Endothelial cell (in vitro differentiated cells): Measurements from ENCODE around the gene CMIP. TPM values are rescaled to one million over a fixed set of nuclear protein-coding genes. Genes with fewer than 3 reads are reported as not detected.

Experiments
- DNase-seq: peaks from one replicate; pipeline ENCODE4 v3.0.0; 2021; ENCODE audit warnings: low spot score
- H3K27ac Mint-ChIP-seq: one replicate; pipeline ENCODE4 v1.8.0; 2021; ENCODE audit warnings: mixed read lengths, inconsistent platforms; ENCODE audit not compliant: unreplicated experiment
- H3K27me3 Mint-ChIP-seq: one replicate; pipeline ENCODE4 v1.8.0; 2021; ENCODE audit warnings: mild to moderate bottlenecking, moderate library complexity, mixed read lengths, inconsistent platforms; ENCODE audit not compliant: unreplicated experiment
- H3K36me3 Mint-ChIP-seq: one replicate; pipeline ENCODE4 v1.8.0; 2021; ENCODE audit warnings: mild to moderate bottlenecking, low read depth, mixed read lengths, inconsistent platforms; ENCODE audit not compliant: unreplicated experiment
- H3K4me1 Mint-ChIP-seq: one replicate; pipeline ENCODE4 v1.8.0; 2021; ENCODE audit warnings: mild to moderate bottlenecking, mixed read lengths, inconsistent platforms; ENCODE audit not compliant: unreplicated experiment
- H3K4me3 Mint-ChIP-seq: one replicate; pipeline ENCODE4 v1.8.0; 2021; ENCODE audit warnings: mild to moderate bottlenecking, mixed read lengths, inconsistent platforms; ENCODE audit not compliant: unreplicated experiment
- H3K9me3 Mint-ChIP-seq: one replicate; pipeline ENCODE4 v1.8.0; 2021; ENCODE audit warnings: mixed read lengths, inconsistent platforms; ENCODE audit not compliant: unreplicated experiment
- CTCF ChIP-seq: fragments of 200-600 bp; sonication (generic); IDR thresholded peaks from one replicate; pipeline ENCODE4 v1.5.0; 2021; ENCODE audit warnings: antibody characterized with exemption; ENCODE audit not compliant: unreplicated experiment
- total RNA-seq: library from RNA; stranded (reverse); fragmentation: NEBNext Ultra II Directional; extraction: Animal tissue kit (Norgen Biotek cat#: 25700); gene quantifications from one replicate; pipeline ENCODE4 v1.2.1, GENCODE V29; 2021; ENCODE audit not compliant: unreplicated experiment

The CMIP gene
- total RNA-seq, 1 donor from 2014 or later: 98.9 TPM

DNA sequence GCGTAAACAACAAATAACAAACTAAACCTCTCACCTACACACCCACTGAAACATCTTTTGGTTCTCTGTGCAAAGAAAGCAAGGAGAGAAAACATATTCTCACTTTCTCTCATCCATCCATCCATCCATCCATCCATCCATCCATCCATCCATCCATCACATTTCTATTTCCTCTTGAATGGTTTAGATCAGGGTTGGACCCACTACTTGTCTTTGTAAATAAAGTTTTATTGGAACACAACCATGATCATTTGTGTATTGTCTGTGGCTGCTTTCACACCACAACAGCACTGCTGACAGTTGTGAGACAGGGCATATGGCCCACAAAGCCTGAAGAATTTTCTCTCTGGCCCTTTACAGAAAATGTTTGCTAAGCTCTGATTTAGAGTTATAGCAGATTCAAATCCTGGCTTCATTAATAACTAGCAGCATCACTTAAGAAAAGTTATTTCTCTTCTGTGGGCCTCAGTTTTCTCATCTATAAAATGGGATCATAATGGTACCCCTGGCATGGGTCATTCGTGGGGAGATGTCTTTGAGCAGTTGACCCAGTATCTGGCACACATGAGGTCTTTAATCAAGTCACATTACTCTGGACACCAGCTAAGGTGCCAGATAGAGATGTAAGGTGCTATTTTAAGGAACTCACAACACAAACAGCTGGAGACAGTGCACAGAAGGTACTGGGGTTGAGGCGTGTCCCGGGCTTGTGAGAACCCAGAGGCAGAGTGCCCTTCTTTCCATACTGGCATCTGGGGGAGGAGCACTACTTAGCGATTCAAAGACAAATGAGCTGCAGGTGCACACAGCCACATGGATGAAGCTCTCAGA lies 146.3 kb downstream of the CMIP start:
- TF ChIP-seq CTCF: no peak
- Mint-ChIP-seq H3K27me3 (peaks cover 12% of the 10 kb centered on the region), H3K36me3 (peaks cover 6% of the 10 kb centered on the region), H3K4me1 (peaks cover 32% of the 10 kb centered on the region), H3K4me3 (peak overlapping the region; percentile 69), H3K27ac (no peak overlapping the region), H3K9me3 (no peaks in the 10 kb centered on the region)
- DNase-seq: no peak

DNA sequence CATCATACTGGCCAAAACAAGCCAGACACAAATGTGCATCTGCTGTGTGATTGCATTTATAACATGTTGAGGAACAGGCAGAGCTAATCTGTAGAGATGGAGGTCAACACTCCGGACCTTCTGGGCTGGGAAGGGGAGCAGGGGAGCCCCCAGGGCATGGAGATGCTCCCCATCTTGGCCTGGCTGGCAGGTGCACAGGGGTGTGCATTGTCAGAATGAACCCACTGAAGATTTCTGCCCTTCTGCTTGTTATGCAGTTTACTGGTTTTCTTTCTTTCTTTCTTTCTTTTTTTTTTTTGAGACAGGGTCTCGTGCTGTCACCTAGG lies 146.9 kb downstream of the CMIP start:
- H3K36me3 Mint-ChIP-seq: peaks cover 6% of the 10 kb centered on the region
- TF ChIP-seq CTCF: no peak
- H3K4me1 Mint-ChIP-seq: peaks cover 32% of the 10 kb centered on the region
- H3K27ac Mint-ChIP-seq: no peak overlapping the region
- no peak for DNase-seq
- peaks cover 13% of the 10 kb centered on the region for H3K27me3 Mint-ChIP-seq
- no peak overlapping the region for H3K4me3 Mint-ChIP-seq
- H3K9me3 Mint-ChIP-seq: no peaks in the 10 kb centered on the region

GRCh38 chr16:81592353-81592866 lies 147.8 kb downstream of the CMIP start:
- Mint-ChIP-seq H3K36me3 (peaks cover 6% of the 10 kb centered on the region), H3K4me3 (no peak overlapping the region), H3K27me3 (peaks cover 12% of the 10 kb centered on the region), H3K27ac (no peak overlapping the region), H3K9me3 (no peaks in the 10 kb centered on the region), H3K4me1 (peaks cover 26% of the 10 kb centered on the region)
- no peak for TF ChIP-seq CTCF
- DNase-seq: no peak

GRCh38 chr16:81593481-81593880 lies 148.9 kb downstream of the CMIP start:
- DNase-seq: no peak
- Mint-ChIP-seq H3K4me3 (no peak overlapping the region), H3K36me3 (peaks cover 6% of the 10 kb centered on the region), H3K4me1 (peaks cover 18% of the 10 kb centered on the region), H3K27ac (no peak overlapping the region), H3K9me3 (no peaks in the 10 kb centered on the region), H3K27me3 (peaks cover 12% of the 10 kb centered on the region)
- TF ChIP-seq CTCF: no peak

GRCh38 chr16:81595629-81596292 lies 151.2 kb downstream of the CMIP start:
- DNase-seq: no peak
- Mint-ChIP-seq H3K36me3 (peaks cover 4% of the 10 kb centered on the region), H3K4me1 (peaks cover 5% of the 10 kb centered on the region), H3K27ac (no peak overlapping the region), H3K4me3 (no peak overlapping the region), H3K9me3 (no peaks in the 10 kb centered on the region), H3K27me3 (peaks cover 11% of the 10 kb centered on the region)
- no peak for TF ChIP-seq CTCF
